Neural progenitor cell (in vitro differentiated cells): Measurements from ENCODE around the gene TCF25.

ENCODE experiments used
- EZH2 ChIP-seq: fragments of 200-600 bp; sonication (generic); IDR thresholded peaks from 2 replicates; pipeline ENCODE4 v1.6.1; 2017; ENCODE audit warnings: antibody characterized with exemption, mild to moderate bottlenecking, moderate library complexity
- TF ChIP-seq, protein P1 (sequence below): fragments of 200-600 bp; sonication (generic); IDR thresholded peaks from 2 replicates; pipeline ENCODE4 v1.5.1; 2017; ENCODE audit warnings: antibody characterized with exemption, mild to moderate bottlenecking

DNA sequence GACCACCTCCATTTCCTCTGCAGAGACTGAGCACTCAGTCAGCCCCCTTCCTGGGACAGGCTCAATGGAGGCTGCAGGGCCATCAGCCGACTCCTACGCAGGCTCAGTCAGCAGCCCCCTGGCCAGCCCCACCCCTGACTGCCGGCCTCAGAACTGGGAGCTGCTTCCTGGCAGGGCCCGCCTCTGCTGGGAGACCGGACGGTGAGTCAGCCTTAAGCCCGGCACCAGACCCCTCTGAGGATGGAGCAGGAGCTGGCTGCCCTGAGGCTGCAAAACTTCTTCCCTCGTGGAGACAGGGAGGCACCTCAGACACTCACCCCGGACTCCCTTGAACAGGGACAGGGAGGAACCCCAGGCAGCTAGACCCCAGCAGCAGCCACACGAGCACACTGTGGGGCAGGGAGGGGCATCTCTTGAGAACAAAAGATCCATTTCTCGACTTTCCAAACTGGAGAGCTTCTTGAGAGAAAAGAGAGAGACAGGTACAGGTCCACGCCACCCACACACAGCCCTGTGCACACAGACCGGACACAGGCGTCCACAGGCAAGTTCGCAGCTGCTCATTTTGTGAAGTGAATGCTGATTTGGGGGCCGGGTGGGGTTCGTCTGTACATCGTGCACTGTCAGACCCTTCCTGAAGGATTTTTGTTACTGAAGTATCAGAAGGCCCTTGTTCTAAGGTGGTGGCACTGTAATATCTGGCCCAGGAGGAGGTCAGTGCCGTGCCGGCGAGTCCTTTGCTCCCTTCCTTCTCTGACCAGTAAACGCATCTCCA is 48.5 kb downstream of the TCF25 start:
- TF ChIP-seq, protein P1, sequence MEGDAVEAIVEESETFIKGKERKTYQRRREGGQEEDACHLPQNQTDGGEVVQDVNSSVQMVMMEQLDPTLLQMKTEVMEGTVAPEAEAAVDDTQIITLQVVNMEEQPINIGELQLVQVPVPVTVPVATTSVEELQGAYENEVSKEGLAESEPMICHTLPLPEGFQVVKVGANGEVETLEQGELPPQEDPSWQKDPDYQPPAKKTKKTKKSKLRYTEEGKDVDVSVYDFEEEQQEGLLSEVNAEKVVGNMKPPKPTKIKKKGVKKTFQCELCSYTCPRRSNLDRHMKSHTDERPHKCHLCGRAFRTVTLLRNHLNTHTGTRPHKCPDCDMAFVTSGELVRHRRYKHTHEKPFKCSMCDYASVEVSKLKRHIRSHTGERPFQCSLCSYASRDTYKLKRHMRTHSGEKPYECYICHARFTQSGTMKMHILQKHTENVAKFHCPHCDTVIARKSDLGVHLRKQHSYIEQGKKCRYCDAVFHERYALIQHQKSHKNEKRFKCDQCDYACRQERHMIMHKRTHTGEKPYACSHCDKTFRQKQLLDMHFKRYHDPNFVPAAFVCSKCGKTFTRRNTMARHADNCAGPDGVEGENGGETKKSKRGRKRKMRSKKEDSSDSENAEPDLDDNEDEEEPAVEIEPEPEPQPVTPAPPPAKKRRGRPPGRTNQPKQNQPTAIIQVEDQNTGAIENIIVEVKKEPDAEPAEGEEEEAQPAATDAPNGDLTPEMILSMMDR = no peak
- no peak for TF ChIP-seq EZH2
